H1 (cell line): Measurements from ENCODE around the gene NSMCE3. TPM values are rescaled to one million over a fixed set of nuclear protein-coding genes. Genes with fewer than 3 reads are reported as not detected.

Experiments used
- CTCF ChIA-PET: fragments of 300-600 bp; sonication (Branson Sonifier 250); formaldehyde crosslinking; loops from one replicate; lab custom pipeline; 2021; ENCODE audit not compliant: partially characterized antibody; lab: Charles Lee
- POLR2A ChIA-PET: fragments of 300-600 bp; sonication (Branson Sonifier 250); formaldehyde crosslinking; loops from one replicate; lab custom pipeline; 2021; ENCODE audit warnings: inconsistent platforms; ENCODE audit not compliant: partially characterized antibody; lab: Charles Lee
- DNase-seq, 2 experiments: peaks; one replicate each; pipeline versions ENCODE4 v3.0.0 to v3.0.0-alpha.2; 2010 to 2022; ENCODE audit warnings: low spot score in 2 of 2, low read depth in 1 of 2, mixed read lengths in 1 of 2
- FAIRE-seq: peaks from 2 replicates; lab custom pipeline; 2011; peaks lifted over from hg19 to GRCh38; lab: Jason Lieb, UNC
- H2AFZ ChIP-seq: 2 replicates; pipeline ENCODE4 v1.8.1; 2012; ENCODE audit warnings: low read length, inconsistent platforms
- H2AK5ac ChIP-seq: 2 replicates; pipeline ENCODE4 v1.6.1; 2013; ENCODE audit warnings: low read depth, low read length
- H2BK120ac ChIP-seq: replicated peaks from 2 replicates; pipeline ENCODE3; 2013; ENCODE audit warnings: low read depth, low read length, inconsistent platforms
- H2BK12ac ChIP-seq: 2 replicates; pipeline ENCODE4 v1.6.1; 2013; ENCODE audit warnings: low read depth, low read length
- H2BK15ac ChIP-seq: 2 replicates; pipeline ENCODE4 v1.6.1; 2013; ENCODE audit warnings: low read length
- H2BK20ac ChIP-seq: 2 replicates; pipeline ENCODE4 v1.6.1; 2013; ENCODE audit warnings: low read length
- H2BK5ac ChIP-seq: 2 replicates; pipeline ENCODE4 v1.6.1; 2013; ENCODE audit warnings: low read depth, low read length
- H3K14ac ChIP-seq: 2 replicates; pipeline ENCODE4 v1.6.1; 2013; ENCODE audit warnings: inconsistent platforms; ENCODE audit not compliant: insufficient read length
- H3K18ac ChIP-seq: 2 replicates; pipeline ENCODE4 v1.6.1; 2013; ENCODE audit warnings: low read length; ENCODE audit errors: extremely low read depth
- H3K23ac ChIP-seq: 2 replicates; pipeline ENCODE4 v1.6.1; 2013; ENCODE audit warnings: inconsistent platforms; ENCODE audit not compliant: insufficient read length
- H3K23me2 ChIP-seq: 2 replicates; pipeline ENCODE4 v1.6.1; 2013; ENCODE audit warnings: low read depth, low read length
- H3K27ac ChIP-seq: 2 replicates; pipeline ENCODE4 v1.6.1; 2011; ENCODE audit warnings: low read depth, low read length, inconsistent platforms
- H3K27me3 ChIP-seq, 4 experiments: replicated peaks in 1 of 4; 1 replicate in 1 of 4; 2 replicates in 3 of 4; pipeline versions ENCODE4 v1.6.1 to v1.8.1; 2011 to 2013; ENCODE audit warnings: low read length in 3 of 4, mild to moderate bottlenecking in 3 of 4, inconsistent platforms in 2 of 4, mixed read lengths in 2 of 4, moderate library complexity in 1 of 4; ENCODE audit not compliant: control insufficient read depth in 3 of 4, insufficient read depth in 3 of 4; ENCODE audit errors: extremely low read depth in 1 of 4
- H3K36me3 ChIP-seq, 4 experiments: 2 replicates each; pipeline versions ENCODE4 v1.6.1 to v1.8.1; 2011 to 2013; ENCODE audit warnings: mild to moderate bottlenecking in 4 of 4, low read length in 3 of 4, moderate library complexity in 2 of 4, control low read depth in 1 of 4, inconsistent platforms in 1 of 4; ENCODE audit not compliant: insufficient read depth in 4 of 4, control insufficient read depth in 2 of 4
- H3K4ac ChIP-seq: replicated peaks from 2 replicates; pipeline ENCODE3; 2013; ENCODE audit warnings: low read length, low read depth, mixed read lengths, inconsistent platforms; ENCODE audit not compliant: insufficient read length
- H3K4me1 ChIP-seq, 4 experiments: replicated peaks in 1 of 4; 1 replicate in 1 of 4; 2 replicates in 3 of 4; pipeline versions ENCODE4 v1.6.1 to v1.8.1; 2011 to 2013; ENCODE audit warnings: low read length in 3 of 4, inconsistent platforms in 2 of 4, mixed read lengths in 1 of 4; ENCODE audit not compliant: insufficient read depth in 4 of 4, control insufficient read depth in 3 of 4
- H3K4me2 ChIP-seq, 2 experiments: 2 replicates each; pipeline versions ENCODE4 v1.6.1 to v1.8.1; 2011 to 2013; ENCODE audit warnings: low read depth in 2 of 2, low read length in 2 of 2, control low read depth in 1 of 2, inconsistent platforms in 1 of 2, mild to moderate bottlenecking in 1 of 2; ENCODE audit not compliant: insufficient read depth in 1 of 2
- H3K4me3 ChIP-seq, 4 experiments: fragments of 200-600, 300-600 bp in 1 of 4; sonication (generic), shearing (Covaris generic), sonication (Bioruptor Twin) in 1 of 4; 2 replicates each; pipeline versions ENCODE4 v1.5.1 to v1.8.1; 2011 to 2016; ENCODE audit warnings: low read length in 4 of 4, low read depth in 3 of 4, control low read depth in 2 of 4, inconsistent platforms in 2 of 4, mild to moderate bottlenecking in 2 of 4, mixed read lengths in 1 of 4, moderate library complexity in 1 of 4; ENCODE audit not compliant: insufficient read depth in 2 of 4; ENCODE audit errors: extremely low read depth in 1 of 4
- H3K56ac ChIP-seq: replicated peaks from 2 replicates; pipeline ENCODE3; 2013; ENCODE audit warnings: low read depth, mild to moderate bottlenecking, mixed read lengths, low read length, inconsistent platforms; ENCODE audit not compliant: insufficient read length
- H3K79me1 ChIP-seq: 2 replicates; pipeline ENCODE4 v1.6.1; 2013; ENCODE audit warnings: low read depth, low read length, control low read depth
- H3K79me2 ChIP-seq, 2 experiments: 2 replicates each; pipeline versions ENCODE4 v1.6.1 to v1.8.1; 2012 to 2013; ENCODE audit warnings: low read length in 2 of 2, mild to moderate bottlenecking in 2 of 2, inconsistent platforms in 1 of 2; ENCODE audit not compliant: insufficient read depth in 2 of 2, control insufficient read depth in 1 of 2
- H3K9ac ChIP-seq, 4 experiments: replicated peaks in 1 of 4; 1 replicate in 1 of 4; 2 replicates in 3 of 4; pipeline versions ENCODE4 v1.6.1 to v1.8.1; 2011 to 2013; ENCODE audit warnings: low read depth in 3 of 4, low read length in 3 of 4, control low read depth in 2 of 4, mild to moderate bottlenecking in 2 of 4, moderate library complexity in 2 of 4, inconsistent platforms in 1 of 4; ENCODE audit errors: extremely low read depth in 1 of 4
- H3K9me3 ChIP-seq, 2 experiments: 2 replicates each; pipeline versions ENCODE4 v1.6.1 to v1.8.1; 2012 to 2013; ENCODE audit warnings: mild to moderate bottlenecking in 2 of 2, moderate library complexity in 2 of 2, control low read depth in 1 of 2, inconsistent platforms in 1 of 2, low read depth in 1 of 2, low read length in 1 of 2, mixed read lengths in 1 of 2; ENCODE audit not compliant: insufficient read depth in 2 of 2
- H4K20me1 ChIP-seq, 2 experiments: replicated peaks in 1 of 2; 2 replicates each; pipeline versions ENCODE3 to v1.8.1; 2011 to 2013; ENCODE audit warnings: inconsistent platforms in 2 of 2, low read length in 2 of 2, mild to moderate bottlenecking in 1 of 2; ENCODE audit not compliant: insufficient read depth in 2 of 2, control insufficient read depth in 1 of 2
- H4K5ac ChIP-seq: 2 replicates; pipeline ENCODE4 v1.6.1; 2013; ENCODE audit warnings: low read length, low read depth, mixed read lengths, inconsistent platforms; ENCODE audit not compliant: insufficient read length
- H4K8ac ChIP-seq: 2 replicates; pipeline ENCODE4 v1.8.0; 2013; ENCODE audit warnings: mild to moderate bottlenecking, moderate library complexity, low read length, inconsistent platforms; ENCODE audit not compliant: insufficient read depth; ENCODE audit errors: extremely low read depth
- H4K91ac ChIP-seq: replicated peaks from 2 replicates; pipeline ENCODE3; 2013; ENCODE audit warnings: low read length, mixed read lengths, inconsistent platforms; ENCODE audit not compliant: insufficient read length
- ATF2 ChIP-seq: IDR thresholded peaks from 2 replicates; pipeline ENCODE4 v1.6.1; 2012; ENCODE audit warnings: low read length, inconsistent platforms
- EZH2 ChIP-seq: fragments of 200-600 bp; sonication (generic); IDR thresholded peaks from 2 replicates; pipeline ENCODE4 v1.7.1; 2012; ENCODE audit warnings: low read depth, mild to moderate bottlenecking, moderate library complexity, low read length, inconsistent platforms; ENCODE audit not compliant: severe bottlenecking
- JUND ChIP-seq: IDR thresholded peaks from 2 replicates; pipeline ENCODE4 v1.6.1; 2011; ENCODE audit warnings: mild to moderate bottlenecking, improper control_type of control experiment, low read length
- KDM4A ChIP-seq: IDR thresholded peaks from one replicate; pipeline ENCODE4 v1.7.1; 2012; ENCODE audit warnings: low read depth, mild to moderate bottlenecking, moderate library complexity, low read length, inconsistent platforms; ENCODE audit not compliant: severe bottlenecking
- KDM5A ChIP-seq: fragments of 200-600 bp; IDR thresholded peaks from 2 replicates; pipeline ENCODE4 v1.7.1; 2012; ENCODE audit warnings: mild to moderate bottlenecking, low read length, inconsistent platforms, mixed read lengths
- NANOG ChIP-seq: IDR thresholded peaks from 2 replicates; pipeline ENCODE4 v1.6.1; 2011; ENCODE audit warnings: low read length, low read depth, mild to moderate bottlenecking, inconsistent platforms; ENCODE audit not compliant: insufficient read depth, poor library complexity, severe bottlenecking
- RAD21 ChIP-seq, 2 experiments: IDR thresholded peaks in 1 of 2; conservative IDR thresholded peaks in 1 of 2; 2 replicates each; pipeline ENCODE4 v1.6.1; 2011; ENCODE audit warnings: low read depth in 2 of 2, low read length in 2 of 2, improper control_type of control experiment in 1 of 2, inconsistent platforms in 1 of 2, mild to moderate bottlenecking in 1 of 2, moderate library complexity in 1 of 2
- RFX5 ChIP-seq: IDR thresholded peaks from 2 replicates; pipeline ENCODE4 v1.6.1; 2011; ENCODE audit warnings: low read depth, low read length, improper control_type of control experiment, borderline replicate concordance
- RXRA ChIP-seq: IDR thresholded peaks from 2 replicates; pipeline ENCODE4 v1.6.1; 2011; ENCODE audit warnings: low read depth, mild to moderate bottlenecking, low read length, moderate library complexity; ENCODE audit not compliant: insufficient read depth
- SIN3A ChIP-seq, 2 experiments: IDR thresholded peaks in 1 of 2; conservative IDR thresholded peaks in 1 of 2; 2 replicates each; pipeline ENCODE4 v1.6.1; 2011 to 2012; ENCODE audit warnings: low read length in 2 of 2, improper control_type of control experiment in 1 of 2, low read depth in 1 of 2, mild to moderate bottlenecking in 1 of 2
- TAF7 ChIP-seq: optimal IDR thresholded peaks from 2 replicates; pipeline ENCODE3; 2011; ENCODE audit warnings: low read depth, mild to moderate bottlenecking, inconsistent platforms, low read length, moderate library complexity, borderline replicate concordance
- TBP ChIP-seq: IDR thresholded peaks from 2 replicates; pipeline ENCODE4 v1.6.1; 2011; ENCODE audit warnings: low read depth, low read length, improper control_type of control experiment
- WGBS, 2 experiments: shearing (Covaris generic) in 1 of 2; methylation state at CpG; one replicate each; pipeline versions ENCODE4 v1.1.6 to v1.1.7; 2013 to 2015; ENCODE audit warnings: low lambda C conversion rate in 2 of 2, mixed read lengths in 2 of 2, inconsistent platforms in 1 of 2, low coverage in 1 of 2, missing lambda C conversion rate in 1 of 2; ENCODE audit not compliant: insufficient replicate concordance in 2 of 2, insufficient coverage in 1 of 2, insufficient read length in 1 of 2; ENCODE audit errors: extremely low coverage in 1 of 2, missing lambda C conversion rate in 1 of 2; 5-methylcytosine and 5-hydroxymethylcytosine counted together
- polyA plus RNA-seq, 7 experiments: library from polyadenylated mRNA; depleted of rRNA in 3 of 7; stranded (reverse) in 5 of 7; unstranded in 2 of 7; fragments of >200 nt in 5 of 7; fragments of 200-250 nt in 2 of 7; gene quantifications; 1 replicate in 5 of 7; 2 replicates in 1 of 7; 4 replicates in 1 of 7; pipeline versions ENCODE4 v1.2.1 to v1.2.3, GENCODE V29; 2011 to 2013; ENCODE audit warnings: missing spikeins in 2 of 7, mixed read lengths in 2 of 7
- total RNA-seq: library from RNA; stranded (reverse); fragmentation: NEBNext Ultra II Directional; extraction: Animal tissue kit (Norgen Biotek cat#: 25700); gene quantifications from 2 replicates; pipeline ENCODE4 v1.2.1, GENCODE V29; 2021

NSMCE3 gene
- total and polyA plus RNA-seq, 2 of the 8 experiments (the other 6 are each of a cell fraction or from before 2014, with no cell fraction given) = 4.3 to 6.7 TPM

- H2BK120ac ChIP-seq = no peak overlapping the region
- FAIRE-seq = no peak
- no peaks in the 10 kb centered on the region for H3K36me3 ChIP-seq
- H3K79me2 ChIP-seq = no peaks in the 10 kb centered on the region
- H3K27me3 ChIP-seq = no peaks in the 10 kb centered on the region
- no peak overlapping the region for H3K18ac ChIP-seq
- 92% methylated on average over 7 of the region's 7 CpGs; no CpG with 5 or more reads in 1 of the 2 experiments for WGBS, 2 experiments
- no peak overlapping the region for H3K4me3 ChIP-seq
- H3K56ac ChIP-seq = no peak overlapping the region
- H2AK5ac ChIP-seq = no peak overlapping the region
- no peak overlapping the region for H4K91ac ChIP-seq
- no peak overlapping the region for H3K4me2 ChIP-seq
- H2BK20ac ChIP-seq = no peak overlapping the region
- H3K79me1 ChIP-seq = no peaks in the 10 kb centered on the region
- H2BK5ac ChIP-seq = no peak overlapping the region
- peaks cover 0 to 3% (median 0%) of the 10 kb centered on the region in 4 experiments; a peak in 2 of 7 replicates for H3K4me1 ChIP-seq
- H3K9me3 ChIP-seq = no peaks in the 10 kb centered on the region
- no peak overlapping the region for H3K23ac ChIP-seq
- H3K4ac ChIP-seq = no peak overlapping the region
- no peak overlapping the region for H3K14ac ChIP-seq
- H4K20me1 ChIP-seq = no peaks in the 10 kb centered on the region
- no peak overlapping the region for H4K5ac ChIP-seq
- no peak overlapping the region for H3K9ac ChIP-seq
- no peak overlapping the region for H3K27ac ChIP-seq
- no peak overlapping the region for H2BK15ac ChIP-seq
- H4K8ac ChIP-seq = no peak overlapping the region
- no peak overlapping the region for H2AFZ ChIP-seq
- DNase-seq = no peak
- H2BK12ac ChIP-seq = no peak overlapping the region
- no peaks in the 10 kb centered on the region for H3K23me2 ChIP-seq
- ChIA-PET CTCF (no interaction called here), POLR2A (no interaction called here)
- no peak for TF ChIP-seq JUND
- no peak for TF ChIP-seq EZH2
- TF ChIP-seq NANOG = no peak
- TF ChIP-seq RAD21 (IDR thresholded peaks at IDR 0.05 in 1 of 2, conservative IDR thresholded peaks at IDR 0.05 in 1 of 2; ENCODE audit: low read depth in 2 of 2, low read length in 2 of 2) = no peak
- no peak for TF ChIP-seq RXRA
- no peak for TF ChIP-seq TBP
- no peak for TF ChIP-seq KDM5A
- no peak for TF ChIP-seq RFX5
- TF ChIP-seq SIN3A (conservative IDR thresholded peaks at IDR 0.05 in 1 of 2, IDR thresholded peaks at IDR 0.05 in 1 of 2; ENCODE audit: low read depth in 1 of 2, low read length in 2 of 2) = no peak
- TF ChIP-seq TAF7 = no peak
- no peak for TF ChIP-seq KDM4A
- no peak for TF ChIP-seq ATF2
Measured at GRCh38 chr15:29244544-29244943, 25.1 kb downstream of the NSMCE3 start.
